ENCODE results near the gene C2CD2.

C2CD2 gene

DNA sequence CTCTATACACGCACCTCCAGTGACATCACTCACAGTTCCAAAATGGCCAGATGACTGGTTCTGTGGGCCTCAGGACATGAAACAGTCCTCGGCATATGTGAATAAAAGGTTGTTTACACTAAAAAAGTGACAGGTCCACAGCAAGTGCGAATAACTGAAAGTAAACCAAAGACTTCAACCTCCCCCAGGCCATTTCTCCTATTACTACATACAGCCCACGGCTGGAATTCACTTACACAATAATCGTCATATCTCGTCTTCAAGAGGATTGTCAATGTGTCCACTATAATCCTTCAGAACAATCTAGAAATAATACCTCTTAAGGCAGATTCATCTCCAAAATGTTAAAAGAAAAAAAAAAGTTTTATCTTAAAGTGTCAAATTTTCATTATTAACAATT, 72.8 kb downstream of the C2CD2 start:
- DNase-seq = no peak

DNA sequence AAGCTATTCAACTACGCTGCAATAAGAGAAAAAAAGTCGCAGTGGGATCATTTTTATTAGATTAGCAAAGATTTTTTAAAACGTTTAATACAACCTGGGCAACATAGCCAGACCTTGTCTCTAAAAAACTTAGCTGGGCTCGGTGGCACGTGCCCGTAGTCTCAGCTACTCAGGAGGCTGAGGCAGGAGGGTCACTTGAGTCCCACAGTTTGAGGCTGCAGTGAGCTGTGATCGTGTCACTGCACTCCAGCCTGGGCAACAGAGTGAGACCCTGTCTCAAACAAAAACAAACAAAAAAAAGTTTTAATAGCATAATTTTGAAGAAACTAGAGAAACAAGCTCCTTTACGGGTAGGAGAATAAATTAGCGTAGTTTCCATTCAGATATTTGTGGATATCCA, 73.7 kb downstream of the C2CD2 start:
- DNase-seq = no peak

DNA sequence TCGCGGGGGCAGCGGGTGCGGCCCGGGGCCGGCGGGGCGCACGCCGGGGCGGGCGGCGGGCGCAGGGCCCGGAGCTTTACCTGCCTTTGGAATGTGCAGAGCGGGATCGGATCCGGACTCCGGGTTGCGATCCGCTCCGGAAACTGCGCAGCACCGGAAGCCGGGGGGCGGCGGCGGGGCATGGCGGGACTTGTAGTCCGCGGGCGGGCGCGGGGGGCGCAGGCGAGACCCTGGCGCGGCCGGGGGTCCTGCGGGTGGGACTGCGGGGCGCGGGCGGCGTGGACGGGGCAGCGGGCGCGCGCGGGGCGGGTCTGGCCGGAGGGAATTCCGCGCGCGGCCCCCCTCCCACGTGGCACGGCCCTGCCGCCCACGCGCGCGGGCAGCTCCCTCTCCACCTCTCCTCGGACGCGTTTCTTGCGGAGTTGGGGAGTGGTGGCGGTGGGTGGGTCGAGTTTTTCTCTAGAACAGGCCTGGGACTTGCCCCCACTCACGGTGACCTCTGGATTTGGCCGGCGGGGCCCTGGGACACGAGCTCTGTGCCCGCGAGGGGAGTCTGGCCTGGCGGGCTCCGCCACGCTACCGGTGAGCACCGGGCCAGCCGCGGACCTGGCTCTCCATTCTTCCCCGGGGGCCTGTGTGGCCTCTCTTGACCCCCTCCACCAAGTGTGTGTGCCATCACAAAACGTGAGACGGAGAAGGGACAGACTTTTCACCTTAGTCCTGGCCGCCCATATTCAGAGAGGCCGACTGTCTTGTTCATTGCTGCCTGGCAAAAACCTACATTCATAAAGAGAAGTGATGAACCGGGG, 74.4 kb downstream of the C2CD2 start, which contains the start of gene PRDM15:
Gene PRDM15, minus strand, starts transcription at position 155 of the 809 bp plus-strand sequence. CDS start 18,981 bp downstream, outside the sequence.
- DNase-seq = peak; percentile 83 to 88 (median 87)

DNA sequence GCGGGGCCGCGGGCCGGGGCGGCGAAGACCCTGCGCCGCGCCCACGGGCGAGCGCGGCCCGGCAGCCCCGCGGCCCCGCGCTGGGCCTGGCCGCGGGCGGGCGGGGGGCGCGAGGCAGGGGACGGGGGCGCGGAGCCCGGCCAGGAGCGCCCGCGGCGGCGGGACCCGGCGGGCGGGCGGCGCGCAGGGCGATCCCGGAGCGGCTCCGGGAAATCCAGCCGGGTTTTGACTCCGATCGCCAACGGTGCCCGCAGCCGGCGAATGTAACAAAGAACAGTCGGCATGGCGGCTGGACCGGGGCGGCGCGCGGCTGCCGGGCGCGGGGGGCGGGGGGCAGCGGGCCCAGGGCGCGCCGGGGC, 75.0 kb downstream of the C2CD2 start:
- peak; percentile 81 to 93 (median 88) for DNase-seq

DNA sequence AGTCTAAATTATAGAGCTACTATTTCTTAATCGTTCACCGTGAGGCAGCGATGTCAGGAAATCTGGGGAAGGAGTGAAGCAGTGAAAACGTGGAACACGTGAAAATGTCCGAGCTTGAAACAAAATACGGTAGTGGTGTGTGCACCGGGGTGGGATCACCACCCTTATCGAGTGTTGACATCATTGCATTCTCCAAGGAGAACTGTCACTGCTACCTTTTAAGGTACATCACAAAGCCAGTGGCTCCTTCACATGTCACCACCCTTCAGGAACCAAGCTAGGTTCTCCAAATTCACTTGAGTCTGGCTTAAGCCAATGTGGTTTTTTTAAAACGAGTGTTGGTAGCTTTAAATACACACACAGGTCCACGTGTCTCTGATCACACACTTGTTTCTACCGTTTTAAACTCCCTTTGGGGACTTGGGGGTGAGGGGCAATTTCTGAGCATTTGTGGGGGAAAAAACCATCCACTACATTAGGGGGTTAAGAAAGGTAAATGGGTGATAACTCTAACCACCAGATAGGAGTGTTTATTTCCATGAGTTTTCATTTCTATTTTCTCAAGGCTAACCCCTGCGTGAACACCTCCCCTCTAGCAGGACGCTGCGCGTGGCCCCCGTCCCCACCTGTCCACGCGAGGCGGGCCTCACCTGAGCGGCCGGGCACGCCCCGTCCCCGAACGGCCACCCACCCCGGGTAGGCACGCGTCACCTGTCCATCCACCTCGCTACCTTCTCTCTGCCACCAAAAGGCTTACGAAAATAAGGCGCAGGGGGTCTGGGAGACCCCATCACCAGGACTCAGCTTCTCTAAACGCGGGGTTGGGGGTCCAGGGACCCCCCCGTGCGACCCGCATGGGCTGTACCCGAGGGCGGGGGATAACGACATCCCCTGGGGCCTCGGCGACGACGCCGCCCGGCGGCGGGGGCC, 75.7 kb downstream of the C2CD2 start:
- peak; percentile 57 to 72 (median 71) for DNase-seq

DNA sequence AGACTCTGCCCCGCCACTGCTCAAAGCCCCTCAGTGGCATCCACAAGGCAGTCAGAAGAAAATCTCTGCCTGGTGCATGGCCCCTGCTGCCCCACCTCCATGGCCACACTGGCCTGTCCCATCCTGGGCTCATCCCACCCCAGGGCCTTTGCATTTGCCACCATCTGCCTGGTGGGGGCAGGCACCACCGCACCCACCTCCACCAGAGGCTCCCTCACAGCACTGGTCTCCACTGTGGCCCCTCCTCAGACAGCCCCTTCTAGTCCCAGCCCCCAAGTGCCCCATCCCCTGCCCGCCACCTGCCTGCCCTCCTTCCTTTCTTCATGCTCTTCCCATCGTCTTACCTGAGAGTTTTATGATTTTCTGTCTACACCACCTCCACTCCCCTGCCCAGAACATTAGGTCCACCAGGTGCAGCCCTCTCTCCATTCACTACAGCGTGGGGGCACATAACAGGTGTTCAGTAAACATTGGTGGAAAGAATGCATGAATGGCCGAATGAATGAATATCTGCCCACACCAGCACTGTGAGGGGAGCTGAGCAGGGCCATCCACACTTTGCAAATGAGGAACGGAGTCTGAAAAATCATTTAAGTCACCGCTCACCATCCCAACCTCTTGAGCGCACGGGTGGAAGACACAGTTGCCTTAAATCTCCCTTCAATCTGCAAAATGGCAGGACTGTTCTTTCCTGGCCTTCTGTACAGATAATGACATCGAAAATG, 76.7 kb downstream of the C2CD2 start:
- DNase-seq = no peak

DNA sequence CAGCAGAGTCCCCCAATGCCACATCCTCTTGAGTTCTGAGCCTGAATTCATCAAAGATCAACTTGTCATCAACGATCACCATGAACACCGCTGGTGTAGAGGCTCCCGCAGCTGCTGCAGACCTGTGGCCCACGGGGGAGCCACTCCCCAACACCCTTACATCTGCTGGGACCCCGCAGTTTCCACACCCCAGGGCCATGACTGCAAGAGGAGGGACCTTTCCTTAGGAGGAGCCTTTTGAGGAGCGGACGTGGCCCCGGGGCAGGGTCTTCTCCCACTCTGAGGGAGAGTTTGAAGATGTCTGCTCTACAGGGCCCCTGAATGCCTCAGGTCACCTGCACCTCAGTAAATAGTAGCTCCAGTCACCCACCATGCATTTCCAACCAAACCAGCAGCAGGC, 77.4 kb downstream of the C2CD2 start:
- no peak for DNase-seq

DNA sequence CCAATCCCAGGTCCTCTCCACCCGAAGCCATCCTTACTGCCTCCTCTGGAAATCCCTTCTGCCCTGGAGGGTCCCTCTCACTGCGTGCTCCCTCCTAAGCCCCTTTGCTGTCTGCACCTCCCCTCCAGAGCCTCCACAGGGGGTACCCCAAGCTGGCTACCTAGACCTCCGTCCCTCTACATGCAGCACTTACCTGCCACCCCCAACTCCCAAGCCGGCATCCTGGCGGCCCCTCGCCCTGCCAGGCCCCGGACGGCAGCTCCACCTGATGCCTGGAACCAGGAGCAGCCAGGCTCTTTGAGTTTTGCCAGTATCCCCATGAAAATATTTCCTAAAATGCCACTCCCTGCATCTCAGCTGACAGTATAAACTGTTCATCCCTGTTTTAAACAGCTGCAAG, 78.7 kb downstream of the C2CD2 start:
- no peak for DNase-seq

DNA sequence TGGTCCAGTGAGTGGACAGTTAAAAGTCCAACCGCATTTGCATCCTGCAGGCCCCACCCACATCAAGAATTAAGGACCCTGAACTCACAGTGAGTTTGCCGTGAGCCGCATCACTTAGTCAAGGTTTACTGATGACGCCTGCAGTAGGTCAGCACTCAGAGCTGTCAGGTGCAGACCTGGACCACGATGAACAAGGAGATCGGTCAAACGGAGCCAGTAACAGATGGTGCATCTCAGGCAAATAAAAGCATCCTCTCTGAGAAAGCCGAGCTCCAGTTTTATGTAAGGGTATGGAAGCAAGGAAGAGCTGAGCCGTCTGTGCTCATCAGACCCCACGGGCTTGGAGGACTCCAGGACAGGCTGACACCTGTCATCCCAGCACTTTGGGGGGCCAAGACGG, 79.2 kb downstream of the C2CD2 start:
- no peak for DNase-seq

DNA sequence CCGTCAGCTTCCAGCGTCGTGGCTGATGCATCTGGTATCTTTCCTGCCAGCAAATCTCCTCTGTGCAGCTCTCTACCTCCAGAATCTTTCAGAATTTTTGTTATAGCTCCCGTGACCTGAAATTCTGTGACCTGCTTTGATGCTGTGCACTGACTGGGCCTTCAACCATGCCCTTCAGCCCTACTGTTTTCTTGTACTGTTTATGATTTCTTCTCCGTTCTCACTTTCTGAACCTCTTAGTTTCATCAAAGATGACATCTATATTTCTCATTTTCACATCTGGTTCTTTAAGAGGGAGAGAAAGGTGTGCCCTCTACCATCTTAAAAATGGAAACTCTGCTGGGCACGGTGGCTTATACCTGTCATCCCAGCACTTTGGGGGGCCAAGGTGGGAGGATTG, 80.4 kb downstream of the C2CD2 start:
- DNase-seq = no peak

DNA sequence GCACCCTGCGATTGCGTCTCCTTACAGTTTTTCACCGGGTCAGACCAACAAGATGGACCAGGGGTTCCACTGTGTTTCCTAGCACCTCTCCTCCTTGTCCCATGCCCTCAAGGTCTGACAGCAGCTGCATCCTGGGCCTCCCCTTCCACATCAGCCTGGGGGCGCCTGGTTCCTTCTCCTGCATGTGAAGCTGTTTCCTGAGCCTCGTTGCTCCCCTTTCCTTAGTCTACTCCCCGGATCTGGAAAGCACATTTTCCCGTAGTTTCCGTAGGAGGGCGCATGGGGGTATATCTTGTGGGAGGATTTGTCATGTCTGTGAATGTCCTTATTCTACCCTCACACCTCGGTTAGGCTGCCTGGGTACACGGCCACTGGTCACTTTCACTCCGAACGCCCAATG, 80.8 kb downstream of the C2CD2 start:
- no peak for DNase-seq

DNA sequence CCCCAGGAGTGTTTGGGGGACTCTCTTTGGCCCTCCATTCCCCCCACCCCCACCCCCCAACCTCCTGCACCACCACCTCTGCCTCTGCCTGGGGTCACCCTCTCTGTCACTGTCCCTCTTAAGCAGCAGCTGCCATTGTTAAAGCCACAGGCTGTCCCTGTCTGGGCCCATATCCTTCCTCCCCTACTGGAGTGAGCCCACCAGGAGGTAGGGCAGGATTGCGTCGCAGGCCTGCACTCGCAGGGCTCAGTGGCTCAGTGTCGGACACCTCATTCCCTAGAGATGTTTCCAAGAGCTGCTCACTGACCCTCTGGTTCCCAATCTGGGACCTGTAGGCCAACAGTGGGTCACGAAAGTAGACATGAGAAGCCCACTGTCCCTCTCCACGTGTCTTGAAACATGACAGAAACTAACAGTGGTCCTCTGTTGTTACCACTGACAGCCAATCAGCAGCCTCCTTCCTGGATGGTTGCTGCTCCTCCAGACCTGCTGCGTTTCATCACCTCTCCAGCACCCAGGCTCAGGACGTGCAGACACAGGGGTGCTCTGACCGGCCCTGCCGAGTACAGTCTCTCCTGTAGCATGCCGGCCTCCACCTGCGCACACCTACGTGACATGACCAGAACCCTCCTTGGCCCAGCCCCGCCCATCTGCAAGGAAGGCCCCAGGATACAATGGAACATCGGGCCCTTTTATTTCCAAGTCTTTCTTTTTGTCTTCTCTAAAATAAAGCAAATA, 82.4 kb downstream of the C2CD2 start:
- no peak for DNase-seq

DNA sequence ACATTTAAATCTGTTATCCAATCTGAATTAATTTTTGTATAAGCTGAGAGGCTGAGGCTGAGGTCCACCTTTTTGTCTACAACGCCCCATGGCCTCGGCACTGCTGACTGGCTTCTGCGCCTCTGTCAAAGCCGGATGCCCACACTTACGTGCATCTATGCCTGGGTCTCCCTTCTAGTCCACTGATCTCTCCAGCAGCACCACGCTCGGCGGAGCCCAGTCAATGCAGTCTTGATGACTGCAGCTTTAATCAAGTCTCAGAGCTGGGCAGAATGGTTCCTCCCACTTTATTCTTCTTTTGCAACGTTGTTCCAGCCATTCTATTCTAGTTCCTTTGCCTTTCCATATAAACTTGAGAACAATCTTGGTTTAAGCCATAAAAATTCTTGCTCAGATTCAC, 84.0 kb downstream of the C2CD2 start:
- no peak for DNase-seq

DNA sequence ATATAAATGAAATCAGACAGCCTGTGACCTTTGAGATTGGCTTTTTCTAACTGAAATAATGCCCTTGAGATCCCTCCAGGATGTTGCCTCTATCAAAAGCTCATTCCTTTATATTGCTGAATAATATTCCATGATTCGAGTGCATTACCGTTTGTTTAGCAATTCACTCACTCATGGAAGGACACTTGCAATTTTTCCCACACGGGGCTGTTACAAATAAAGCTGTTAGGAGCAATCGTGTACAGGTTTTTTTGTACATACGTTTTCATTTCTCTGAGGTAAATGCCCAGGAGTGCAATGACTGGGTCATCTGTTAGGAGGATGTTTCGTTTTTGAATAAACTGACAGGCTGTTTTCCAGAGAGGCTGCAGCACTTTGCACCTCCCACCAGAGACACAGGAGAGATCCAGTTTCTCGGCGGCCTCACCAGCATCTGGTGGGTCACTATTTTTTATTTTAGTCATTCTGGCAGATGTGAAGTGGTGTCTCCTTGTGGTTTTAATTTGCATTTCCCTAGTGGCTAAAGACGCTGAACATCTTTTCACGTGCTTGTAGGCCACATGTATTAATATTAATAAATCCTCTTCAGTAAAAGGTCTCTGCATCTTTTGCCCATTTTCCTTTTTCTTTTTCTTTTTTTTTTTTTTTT, 85.6 kb downstream of the C2CD2 start:
- peak in 1 of 3 experiments; percentile 63 for DNase-seq

DNA sequence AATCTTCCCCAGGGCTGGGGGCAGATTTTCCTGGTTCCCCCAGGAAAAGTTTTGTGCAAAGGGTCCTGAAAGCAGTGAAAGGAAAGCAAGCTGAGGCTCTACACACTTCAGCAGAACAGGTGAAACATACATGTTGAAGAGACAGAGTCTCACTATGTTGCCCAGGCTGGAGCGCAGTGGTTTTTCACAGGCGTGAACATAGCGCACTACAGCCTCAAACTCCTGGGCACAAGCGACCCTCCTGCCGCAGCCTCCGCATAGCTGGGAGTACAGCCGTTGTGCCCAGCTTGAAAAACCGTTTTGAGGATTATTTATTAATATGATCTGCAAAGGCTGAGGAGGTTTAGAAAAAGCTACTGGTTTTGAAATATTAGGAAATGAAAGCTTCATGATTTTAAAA, 86.5 kb downstream of the C2CD2 start:
- DNase-seq = no peak

DNA sequence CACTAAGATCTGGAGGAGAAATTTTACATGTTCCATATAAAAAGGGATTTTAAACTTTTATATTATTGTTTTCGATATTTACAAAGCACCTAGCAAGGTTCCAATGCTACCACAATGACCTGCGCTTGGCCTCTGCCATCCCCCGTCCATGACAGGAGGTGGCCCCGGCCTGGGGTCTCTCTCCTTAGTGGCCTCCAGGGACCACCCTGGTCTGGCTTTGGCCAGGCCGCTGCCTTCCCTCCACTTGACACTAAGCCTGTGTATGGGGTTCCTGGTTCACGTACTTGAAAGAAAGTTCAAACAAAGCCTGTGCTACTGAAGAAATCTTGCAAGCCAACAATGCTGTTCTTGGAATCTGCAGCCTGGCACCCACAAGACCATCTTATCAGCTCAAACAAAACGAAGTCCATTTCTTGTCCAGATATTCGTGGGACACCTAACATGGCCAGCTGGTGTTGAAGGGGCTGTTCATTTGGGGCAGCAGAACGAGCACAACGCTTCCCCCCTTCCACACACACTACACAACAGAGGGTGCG, 87.5 kb downstream of the C2CD2 start:
- no peak for DNase-seq

DNA sequence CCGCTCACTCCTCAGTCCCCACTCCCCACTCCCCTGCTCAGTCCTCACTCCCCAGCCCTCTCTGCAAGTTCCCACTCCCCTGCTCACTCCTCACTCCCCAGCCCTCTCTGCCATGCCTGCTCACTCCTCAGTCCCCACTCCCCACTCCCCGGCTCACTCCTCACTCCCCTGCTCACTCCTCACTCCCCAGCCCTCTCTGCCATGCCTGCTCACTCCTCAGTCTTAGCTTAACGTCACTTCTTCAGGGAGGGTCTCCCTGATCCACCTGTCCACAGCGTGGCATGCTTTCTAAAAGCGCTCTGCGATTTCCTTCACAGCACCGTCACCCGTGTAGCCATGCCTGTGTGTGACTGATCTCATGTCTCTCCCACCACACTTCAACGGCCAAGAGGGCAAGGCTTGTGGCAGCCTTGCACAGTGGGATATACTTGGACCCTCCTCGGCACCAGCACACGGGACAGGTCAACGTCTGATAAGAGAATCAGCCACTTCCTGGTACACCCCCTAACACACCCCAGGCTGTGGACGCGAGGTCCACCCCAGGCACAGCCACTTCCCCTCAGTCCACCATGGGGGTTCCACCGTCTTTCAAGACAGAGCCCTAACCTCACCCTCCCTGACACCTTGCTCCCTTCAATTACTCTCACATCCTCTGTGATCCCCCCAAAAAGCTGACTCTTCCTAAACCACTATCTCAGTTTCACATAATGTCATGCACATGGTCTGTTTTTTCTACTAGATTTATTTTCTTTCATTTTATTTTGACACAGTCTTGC, 88.6 kb downstream of the C2CD2 start:
- no peak for DNase-seq

DNA sequence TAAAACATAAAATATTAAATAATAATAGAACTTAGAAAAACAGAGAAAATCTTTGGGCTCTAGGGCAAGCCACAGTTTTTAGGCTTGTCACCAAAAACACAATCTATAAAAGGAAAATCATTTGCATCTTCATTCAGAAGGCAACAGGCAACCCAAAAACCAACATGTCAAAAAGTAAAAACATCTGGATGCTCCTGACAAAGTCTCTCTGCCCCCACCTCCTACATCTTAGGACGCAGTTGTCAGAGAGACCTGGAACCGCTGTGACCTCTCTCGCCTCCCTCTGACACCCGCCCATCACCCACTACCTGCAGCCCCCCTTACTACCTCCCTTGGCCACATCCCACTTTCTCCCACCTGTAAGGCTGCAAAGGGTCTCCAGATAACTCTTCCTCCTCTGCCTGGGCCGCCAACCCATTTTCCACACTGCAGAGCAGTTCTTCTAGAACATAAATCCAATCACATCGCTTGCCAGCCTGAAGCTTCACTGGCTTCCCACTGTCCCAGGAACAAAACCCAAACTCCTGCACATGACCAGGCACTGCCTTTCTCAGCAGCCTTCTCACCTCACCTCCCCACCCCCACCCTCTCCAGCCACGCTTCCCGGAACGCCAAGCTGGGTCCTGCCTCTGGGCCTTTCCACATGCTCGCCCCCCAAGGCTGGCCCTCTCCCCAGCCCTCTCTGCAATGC, 89.4 kb downstream of the C2CD2 start:
- DNase-seq = no peak

DNA sequence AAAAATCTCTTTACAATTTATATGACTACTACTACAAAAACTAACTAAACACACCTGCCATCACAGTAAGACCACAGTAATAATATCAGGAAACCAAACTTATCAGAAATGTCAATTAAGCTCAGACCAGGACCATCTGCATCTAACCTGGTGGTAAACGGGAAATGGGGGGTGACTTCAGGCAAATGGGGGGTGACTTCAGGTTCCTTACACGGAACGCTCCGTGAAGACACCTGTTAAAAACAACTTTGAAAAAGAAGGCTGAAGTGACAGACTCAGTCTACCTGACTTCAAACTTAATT, 90.4 kb downstream of the C2CD2 start:
- no peak for DNase-seq

DNA sequence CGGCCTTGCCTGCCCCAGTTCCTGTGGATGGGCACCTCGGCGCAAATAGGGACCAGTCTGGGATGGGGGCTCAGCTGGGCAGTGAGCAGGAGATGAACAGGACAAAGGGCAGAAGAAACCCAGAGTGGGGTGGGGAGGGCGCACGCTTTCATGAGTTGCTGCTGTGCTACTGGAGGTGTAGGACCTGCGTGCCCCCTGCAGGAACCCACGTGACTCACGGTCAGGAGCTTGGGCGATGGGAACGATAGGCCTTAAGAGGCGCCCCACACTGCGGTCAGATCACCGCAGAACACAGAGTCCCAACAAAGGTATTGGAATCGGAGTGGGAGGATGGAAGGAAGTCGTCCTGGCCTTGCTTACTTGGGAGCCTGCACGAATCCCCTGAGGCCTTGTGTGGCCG, 91.8 kb downstream of the C2CD2 start:
- DNase-seq = no peak

DNA sequence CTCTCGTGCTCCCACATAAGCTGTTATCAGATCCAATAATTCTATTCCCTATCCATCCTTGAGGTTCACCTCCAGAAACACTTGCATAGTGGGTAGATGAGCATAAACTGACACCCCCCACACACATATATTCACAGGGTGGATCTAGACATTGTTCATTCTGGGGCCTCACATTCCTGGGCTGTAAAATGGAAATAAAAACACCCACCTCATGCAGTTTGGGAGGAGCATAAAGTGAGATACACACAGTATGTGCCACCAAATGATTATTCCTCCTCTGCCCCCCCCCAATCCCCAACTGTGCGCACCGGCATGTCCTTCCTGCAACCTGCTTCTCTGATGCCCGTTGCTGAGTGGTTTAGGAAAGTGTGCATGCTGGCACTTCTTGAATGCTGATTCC, 92.6 kb downstream of the C2CD2 start:
- DNase-seq = no peak

Measured in NCI-H1417 (cell line).